ENCODE results near the gene ERBB4.

The ERBB4 gene

GRCh38 chr2:212427638-212428037 lies 111.0 kb downstream of the ERBB4 start:
- no peak for DNase-seq

GRCh38 chr2:212426637-212427412 lies 111.8 kb downstream of the ERBB4 start:
- DNase-seq: no peak

GRCh38 chr2:212424082-212424481 lies 114.5 kb downstream of the ERBB4 start:
- DNase-seq: no peak

GRCh38 chr2:212423089-212423488 lies 115.5 kb downstream of the ERBB4 start:
- DNase-seq: no peak

GRCh38 chr2:212421556-212422334 lies 116.9 kb downstream of the ERBB4 start:
- DNase-seq: no peak

- no peak for DNase-seq
These were observed 122.5 kb downstream of the ERBB4 start for GRCh38 chr2:212416086-212416485.

GRCh38 chr2:212414767-212415211 lies 123.8 kb downstream of the ERBB4 start:
- no peak for DNase-seq

GRCh38 chr2:212409560-212409959 lies 129.0 kb downstream of the ERBB4 start:
- DNase-seq: no peak

- no peak for DNase-seq
These were observed 130.1 kb downstream of the ERBB4 start for GRCh38 chr2:212408524-212408923.

GRCh38 chr2:212406716-212407115 lies 131.9 kb downstream of the ERBB4 start:
- DNase-seq: no peak

- DNase-seq: no peak
These were observed 136.3 kb downstream of the ERBB4 start for GRCh38 chr2:212402316-212402715.

GRCh38 chr2:212398316-212398715 lies 140.3 kb downstream of the ERBB4 start:
- no peak for DNase-seq

GRCh38 chr2:212392544-212392943 lies 146.1 kb downstream of the ERBB4 start:
- DNase-seq: no peak

- no peak for DNase-seq
These were observed 146.6 kb downstream of the ERBB4 start for GRCh38 chr2:212392043-212392442.

GRCh38 chr2:212387146-212387545 lies 151.5 kb downstream of the ERBB4 start:
- DNase-seq: no peak

GRCh38 chr2:212385241-212385640 lies 153.4 kb downstream of the ERBB4 start:
- DNase-seq: no peak

- DNase-seq: no peak
These were observed 154.6 kb downstream of the ERBB4 start for GRCh38 chr2:212384027-212384426.

- DNase-seq: no peak
These were observed 157.0 kb downstream of the ERBB4 start for GRCh38 chr2:212381428-212382102.

GRCh38 chr2:212379103-212379502 lies 159.5 kb downstream of the ERBB4 start:
- DNase-seq: no peak

- no peak for DNase-seq
These were observed 171.2 kb downstream of the ERBB4 start for GRCh38 chr2:212367431-212367830.

- DNase-seq: no peak
These were observed 174.3 kb downstream of the ERBB4 start for GRCh38 chr2:212364112-212364985.

- no peak for DNase-seq
These were observed 177.3 kb downstream of the ERBB4 start for GRCh38 chr2:212361174-212361756.
